A549 (cell line): ENCODE results near the gene ELFN1. TPM values are rescaled to one million over a fixed set of nuclear protein-coding genes. Genes with fewer than 3 reads are reported as not detected.

Source experiments
- ATAC-seq, 2 experiments: fragments of 200-7000 bp in 1 of 2; fragments of >200 bp in 1 of 2; cut with Nextera tagmentation in 1 of 2; cut with Tn5 transposase in 1 of 2; 3 replicates each; pipeline versions ENCODE4 v1.8.0 to v1.9.1; 2018 to 2020; ENCODE audit warnings: mild to moderate bottlenecking in 1 of 2, moderate library complexity in 1 of 2
- CTCF ChIA-PET: fragments of 300-600 bp; sonication (Branson Sonifier 250); formaldehyde crosslinking; extraction: SDS; loops from one replicate; lab custom pipeline; 2021; ENCODE audit warnings: antibody characterized with exemption, inconsistent platforms; lab: Yijun Ruan, JAX
- POLR2A ChIA-PET: fragments of 350-600 bp; formaldehyde crosslinking; extraction: SDS; loops from one replicate; lab custom pipeline; 2021; ENCODE audit warnings: antibody characterized with exemption, inconsistent platforms; lab: Yijun Ruan, JAX
- DNase-seq, 2 experiments: peaks; one replicate each; pipeline versions ENCODE4 v3.0.0 to v3.0.0-alpha.2; 2011 to 2016; ENCODE audit warnings: low read depth in 1 of 2, low spot score in 1 of 2
- FAIRE-seq: peaks from 2 replicates; lab custom pipeline; 2011; peaks lifted over from hg19 to GRCh38; lab: Jason Lieb, UNC
- H3K27ac ChIP-seq, 2 experiments: fragments of >200 bp; sonication (Bioruptor Twin); formaldehyde crosslinking; 3 replicates each; pipeline ENCODE4 v1.5.1; 2016 to 2017
- H3K4me1 ChIP-seq: fragments of >200 bp; sonication (Bioruptor Twin); formaldehyde crosslinking; 3 replicates; pipeline ENCODE4 v1.6.1; 2016
- H3K4me2 ChIP-seq: fragments of >200 bp; sonication (Bioruptor Twin); formaldehyde crosslinking; 3 replicates; pipeline ENCODE4 v1.6.1; 2016
- H3K4me3 ChIP-seq: fragments of >200 bp; sonication (Bioruptor Twin); formaldehyde crosslinking; 3 replicates; pipeline ENCODE4 v1.5.1; 2016
- H3K9me3 ChIP-seq: fragments of >200 bp; sonication (Bioruptor Twin); formaldehyde crosslinking; 3 replicates; pipeline ENCODE4 v1.6.1; 2016
- BCL3 ChIP-seq: fragments of >200 bp; sonication (Bioruptor Twin); formaldehyde crosslinking; IDR thresholded peaks from 3 replicates; pipeline ENCODE4 v1.6.1; 2016
- BHLHE40 ChIP-seq: IDR thresholded peaks from 2 replicates; pipeline ENCODE4 v1.6.1; 2012; ENCODE audit warnings: low read depth, low read length, inconsistent platforms
- CBX2 ChIP-seq: fragments of 200-600 bp; sonication (generic); IDR thresholded peaks from 2 replicates; pipeline ENCODE4 v1.6.1; 2016; ENCODE audit warnings: low read depth, mild to moderate bottlenecking, borderline replicate concordance
- CBX8 ChIP-seq: fragments of 200-600 bp; sonication (generic); IDR thresholded peaks from 2 replicates; pipeline ENCODE4 v1.6.1; 2016
- EHF ChIP-seq: fragments of 250-450 bp; sonication (Bioruptor Pico); IDR thresholded peaks from 2 replicates; pipeline ENCODE4 v1.5.0; 2020; ENCODE audit warnings: mild to moderate bottlenecking
- ESRRA ChIP-seq: fragments of 150-350 bp; IDR thresholded peaks from 2 replicates; pipeline ENCODE4 v1.6.1; 2014; ENCODE audit warnings: mild to moderate bottlenecking, low read length, borderline replicate concordance
- HES2 ChIP-seq: fragments of >200 bp; sonication (Bioruptor Twin); formaldehyde crosslinking; IDR thresholded peaks from 2 replicates; pipeline ENCODE4 v1.6.1; 2016
- HEYL ChIP-seq: fragments of 250-450 bp; sonication (Bioruptor Pico); IDR thresholded peaks from 2 replicates; pipeline ENCODE4 v1.8.0; 2021; ENCODE audit warnings: mild to moderate bottlenecking, moderate library complexity
- JUN ChIP-seq, 2 experiments: fragments of >200 bp; sonication (Bioruptor Twin); formaldehyde crosslinking; IDR thresholded peaks; 2 replicates in 1 of 2; 3 replicates in 1 of 2; pipeline ENCODE4 v1.6.1; 2016 to 2017
- MAFK ChIP-seq: fragments of 450-650 bp; IDR thresholded peaks from 2 replicates; pipeline ENCODE4 v1.6.1; 2014; ENCODE audit not compliant: partially characterized antibody
- MYC ChIP-seq: IDR thresholded peaks from 2 replicates; pipeline ENCODE4 v1.6.1; 2012; ENCODE audit warnings: mild to moderate bottlenecking, inconsistent platforms, low read length, improper control_type of control experiment, borderline replicate concordance
- NFE2L2 ChIP-seq: fragments of 150-350 bp; conservative IDR thresholded peaks from 2 replicates; pipeline ENCODE4 v1.6.1; 2014; ENCODE audit warnings: low read length
- PBX3 ChIP-seq: IDR thresholded peaks from 2 replicates; pipeline ENCODE4 v1.6.1; 2012
- POLR2AphosphoS2 ChIP-seq: conservative IDR thresholded peaks from 2 replicates; pipeline ENCODE4 v1.6.1; 2012; ENCODE audit warnings: low read length, improper control_type of control experiment, inconsistent platforms
- RAD21 ChIP-seq, 2 experiments: fragments of >200 bp in 1 of 2; sonication (Bioruptor Twin) in 1 of 2; formaldehyde crosslinking in 1 of 2; IDR thresholded peaks in 1 of 2; conservative IDR thresholded peaks in 1 of 2; 2 replicates in 1 of 2; 3 replicates in 1 of 2; pipeline ENCODE4 v1.6.1; 2012 to 2018; ENCODE audit warnings: inconsistent platforms in 1 of 2
- RARB ChIP-seq: fragments of 250-450 bp; sonication (Bioruptor Pico); IDR thresholded peaks from 2 replicates; pipeline ENCODE4 v1.8.0; 2021; ENCODE audit warnings: mild to moderate bottlenecking, moderate library complexity
- RNF2 ChIP-seq: fragments of 200-600 bp; sonication (generic); IDR thresholded peaks from 2 replicates; pipeline ENCODE4 v1.6.1; 2016; ENCODE audit warnings: low read depth, mild to moderate bottlenecking, antibody characterized with exemption, moderate library complexity, borderline replicate concordance
- SMC3 ChIP-seq: fragments of >200 bp; sonication (Bioruptor Twin); formaldehyde crosslinking; IDR thresholded peaks from 3 replicates; pipeline ENCODE4 v1.6.1; 2018; ENCODE audit warnings: inconsistent platforms
- TFCP2L1 ChIP-seq: fragments of 250-450 bp; sonication (Bioruptor Pico); IDR thresholded peaks from 2 replicates; pipeline ENCODE4 v1.5.0; 2021; ENCODE audit warnings: mild to moderate bottlenecking
- WGBS: methylation state at CpG from one replicate; pipeline ENCODE4 v1.1.6; 2017; ENCODE audit errors: missing lambda C conversion rate; 5-methylcytosine and 5-hydroxymethylcytosine counted together
- polyA plus RNA-seq, 4 experiments: library from polyadenylated mRNA; depleted of rRNA in 3 of 4; stranded (reverse); fragments of >200 nt; fragmentation: RNase III in 1 of 4; extraction: RNeasy Plus Mini Kit Qiagen cat#74134 plus additional on column Dnase treatment in 1 of 4; gene quantifications; 2 replicates in 3 of 4; 3 replicates in 1 of 4; pipeline ENCODE4 v1.2.3, GENCODE V29; 2011 to 2017
- TF ChIP-seq, protein P1 (sequence below): fragments of >200 bp; sonication (Bioruptor Twin); formaldehyde crosslinking; IDR thresholded peaks from 3 replicates; pipeline ENCODE4 v1.5.1; 2016
- TF ChIP-seq, protein P2 (sequence below): fragments of 200-600 bp; sonication (generic); IDR thresholded peaks from 2 replicates; pipeline ENCODE4 v1.6.1; 2016; ENCODE audit warnings: antibody characterized with exemption, mild to moderate bottlenecking, moderate library complexity

ELFN1 gene
- polyA plus RNA-seq, 2 of the 4 experiments (the other 2 are of a cell fraction) = 0.08 to 0.10 TPM

- no peak for TF ChIP-seq BCL3
- TF ChIP-seq ESRRA = no peak
- no peak for TF ChIP-seq SMC3
- no peak for TF ChIP-seq RARB (CRISPR knock-in tag)
- TF ChIP-seq, protein P1, sequence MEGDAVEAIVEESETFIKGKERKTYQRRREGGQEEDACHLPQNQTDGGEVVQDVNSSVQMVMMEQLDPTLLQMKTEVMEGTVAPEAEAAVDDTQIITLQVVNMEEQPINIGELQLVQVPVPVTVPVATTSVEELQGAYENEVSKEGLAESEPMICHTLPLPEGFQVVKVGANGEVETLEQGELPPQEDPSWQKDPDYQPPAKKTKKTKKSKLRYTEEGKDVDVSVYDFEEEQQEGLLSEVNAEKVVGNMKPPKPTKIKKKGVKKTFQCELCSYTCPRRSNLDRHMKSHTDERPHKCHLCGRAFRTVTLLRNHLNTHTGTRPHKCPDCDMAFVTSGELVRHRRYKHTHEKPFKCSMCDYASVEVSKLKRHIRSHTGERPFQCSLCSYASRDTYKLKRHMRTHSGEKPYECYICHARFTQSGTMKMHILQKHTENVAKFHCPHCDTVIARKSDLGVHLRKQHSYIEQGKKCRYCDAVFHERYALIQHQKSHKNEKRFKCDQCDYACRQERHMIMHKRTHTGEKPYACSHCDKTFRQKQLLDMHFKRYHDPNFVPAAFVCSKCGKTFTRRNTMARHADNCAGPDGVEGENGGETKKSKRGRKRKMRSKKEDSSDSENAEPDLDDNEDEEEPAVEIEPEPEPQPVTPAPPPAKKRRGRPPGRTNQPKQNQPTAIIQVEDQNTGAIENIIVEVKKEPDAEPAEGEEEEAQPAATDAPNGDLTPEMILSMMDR = no peak
Measured at GRCh38 chr7:1678571-1679325, 8.7 kb downstream of the ELFN1 start (continued).

- POLR2A ChIA-PET = no interaction called here
- DNase-seq = no peak
Measured at GRCh38 chr7:1679326-1679965, 9.4 kb downstream of the ELFN1 start.

GRCh38 chr7:1679966-1680730 lies 10.1 kb downstream of the ELFN1 start:
- Histone ChIP-seq H3K27ac (no peak overlapping the region), H3K9me3 (peaks cover 26% of the 10 kb centered on the region), H3K4me3 (no peak overlapping the region), H3K4me2 (no peak overlapping the region), H3K4me1 (no peaks in the 10 kb centered on the region)
- CTCF ChIA-PET = no interaction called here
- ATAC-seq = no peak
- no peak for DNase-seq
- TF ChIP-seq HEYL (CRISPR knock-in tag) = no peak
- no peak for FAIRE-seq
- WGBS = 56% methylated on average over 22 of the region's 22 CpGs
- POLR2A ChIA-PET = no interaction called here

More at GRCh38 chr7:1679326-1679965, 9.4 kb downstream of the ELFN1 start:
- Histone ChIP-seq H3K4me3 (no peak overlapping the region), H3K9me3 (peaks cover 20% of the 10 kb centered on the region), H3K4me1 (no peaks in the 10 kb centered on the region), H3K27ac (no peak overlapping the region), H3K4me2 (no peak overlapping the region)
- WGBS = 38% methylated on average over 13 of the region's 15 CpGs
- ATAC-seq (no peak), FAIRE-seq (no peak)
- TF ChIP-seq POLR2AphosphoS2 = no peak
- no peak for TF ChIP-seq MAFK
- TF ChIP-seq JUN (IDR thresholded peaks at IDR 0.05) = no peak
- TF ChIP-seq TFCP2L1 (CRISPR knock-in tag) = no peak
- no peak for TF ChIP-seq HES2
- no peak for TF ChIP-seq CBX2
- TF ChIP-seq MYC = no peak
- no peak for TF ChIP-seq CBX8
- CTCF ChIA-PET = no interaction called here

DNA sequence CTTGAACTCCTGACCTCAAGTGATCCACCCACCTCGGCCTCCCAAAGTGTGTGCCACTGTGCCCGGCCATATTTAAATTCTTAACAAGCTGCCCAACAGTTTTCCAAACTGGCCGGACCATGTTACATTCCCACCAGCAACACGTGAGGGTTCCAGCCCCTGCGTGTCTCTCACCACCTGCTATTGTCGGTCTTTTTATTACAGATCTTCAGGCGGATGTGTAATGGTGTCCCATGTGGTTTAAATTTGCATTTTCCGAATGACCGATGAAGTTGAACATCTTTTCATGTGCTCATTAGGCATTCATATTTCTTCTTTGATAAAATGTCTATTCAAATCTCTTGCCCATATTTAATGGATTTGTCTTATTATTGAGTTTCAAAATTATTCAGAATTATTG lies 11.5 kb downstream of the ELFN1 start:
- Histone ChIP-seq H3K4me2 (no peak overlapping the region), H3K27ac (no peak overlapping the region), H3K4me1 (no peaks in the 10 kb centered on the region), H3K9me3 (peaks cover 29% of the 10 kb centered on the region), H3K4me3 (no peak overlapping the region)
- FAIRE-seq = no peak
- WGBS = 48% methylated on average over 9 of the region's 9 CpGs
- no peak for ATAC-seq
- DNase-seq = no peak
- CTCF ChIA-PET = interaction anchor here (0.6 to 0.9 kb wide), 2 partner anchors 68 to 91 kb away, joined by 3 to 4 read pairs; no protein-coding TSS in a partner anchor
- POLR2A ChIA-PET = no interaction called here
- TF ChIP-seq, protein P2, sequence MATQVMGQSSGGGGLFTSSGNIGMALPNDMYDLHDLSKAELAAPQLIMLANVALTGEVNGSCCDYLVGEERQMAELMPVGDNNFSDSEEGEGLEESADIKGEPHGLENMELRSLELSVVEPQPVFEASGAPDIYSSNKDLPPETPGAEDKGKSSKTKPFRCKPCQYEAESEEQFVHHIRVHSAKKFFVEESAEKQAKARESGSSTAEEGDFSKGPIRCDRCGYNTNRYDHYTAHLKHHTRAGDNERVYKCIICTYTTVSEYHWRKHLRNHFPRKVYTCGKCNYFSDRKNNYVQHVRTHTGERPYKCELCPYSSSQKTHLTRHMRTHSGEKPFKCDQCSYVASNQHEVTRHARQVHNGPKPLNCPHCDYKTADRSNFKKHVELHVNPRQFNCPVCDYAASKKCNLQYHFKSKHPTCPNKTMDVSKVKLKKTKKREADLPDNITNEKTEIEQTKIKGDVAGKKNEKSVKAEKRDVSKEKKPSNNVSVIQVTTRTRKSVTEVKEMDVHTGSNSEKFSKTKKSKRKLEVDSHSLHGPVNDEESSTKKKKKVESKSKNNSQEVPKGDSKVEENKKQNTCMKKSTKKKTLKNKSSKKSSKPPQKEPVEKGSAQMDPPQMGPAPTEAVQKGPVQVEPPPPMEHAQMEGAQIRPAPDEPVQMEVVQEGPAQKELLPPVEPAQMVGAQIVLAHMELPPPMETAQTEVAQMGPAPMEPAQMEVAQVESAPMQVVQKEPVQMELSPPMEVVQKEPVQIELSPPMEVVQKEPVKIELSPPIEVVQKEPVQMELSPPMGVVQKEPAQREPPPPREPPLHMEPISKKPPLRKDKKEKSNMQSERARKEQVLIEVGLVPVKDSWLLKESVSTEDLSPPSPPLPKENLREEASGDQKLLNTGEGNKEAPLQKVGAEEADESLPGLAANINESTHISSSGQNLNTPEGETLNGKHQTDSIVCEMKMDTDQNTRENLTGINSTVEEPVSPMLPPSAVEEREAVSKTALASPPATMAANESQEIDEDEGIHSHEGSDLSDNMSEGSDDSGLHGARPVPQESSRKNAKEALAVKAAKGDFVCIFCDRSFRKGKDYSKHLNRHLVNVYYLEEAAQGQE = no peak
- TF ChIP-seq RAD21 (conservative IDR thresholded peaks at IDR 0.05 in 1 of 2, IDR thresholded peaks at IDR 0.05 in 1 of 2) = no peak
- TF ChIP-seq RNF2 = no peak
- no peak for TF ChIP-seq EHF (CRISPR knock-in tag)
- no peak for TF ChIP-seq MAFK
- no peak for TF ChIP-seq CBX8
- no peak for TF ChIP-seq NFE2L2
- TF ChIP-seq RARB (CRISPR knock-in tag) = no peak
- TF ChIP-seq PBX3 = no peak
- TF ChIP-seq BHLHE40 = no peak
